ENCODE data around the gene PTPRN2. TPM values are rescaled to one million over a fixed set of nuclear protein-coding genes. Genes with fewer than 3 reads are reported as not detected.

Gene PTPRN2
- total and polyA plus RNA-seq, 2 of the 13 experiments (the other 11 are each of a cell fraction or from before 2014, with no cell fraction given) = 2.5 to 24.2 TPM

GRCh38 chr7:157685430-157686284 is 902.0 kb downstream of the PTPRN2 start:
- BruUV-seq (replicated peaks) = no TSS peak

GRCh38 chr7:157684909-157685429 is 902.7 kb downstream of the PTPRN2 start:
- WGBS (ENCODE audit: low lambda C conversion rate) = no CpG with 5 or more reads among the region's 72 CpGs
- Histone ChIP-seq H2AFZ (ENCODE audit: low read length) (no peak overlapping the region), H3K4me3 (replicated peaks in 1 of 3; ENCODE audit: insufficient read depth in 1 of 3, low read depth in 2 of 3, low read length in 3 of 3) (no peak overlapping the region), H3K9me3 (ENCODE audit: low read length) (no peaks in the 10 kb centered on the region), H3K27me3 (ENCODE audit: control insufficient read depth in 1 of 2, insufficient read depth in 2 of 2, low read length in 2 of 2) (peaks cover 4 to 43% of the 10 kb centered on the region in 2 experiments; a peak in 3 of 5 replicates), H3K27ac (ENCODE audit: extremely low read length, insufficient read depth, low read length) (no peak overlapping the region), H3K4me2 (ENCODE audit: low read depth, low read length) (no peak overlapping the region), H4K20me1 (ENCODE audit: insufficient read depth, low read length) (peaks cover 9% of the 10 kb centered on the region; the same call in 1 of the 2 replicates), H3K36me3 (replicated peaks in 1 of 2; ENCODE audit: control insufficient read depth in 1 of 2, insufficient read depth in 2 of 2, low read length in 2 of 2) (no peaks in the 10 kb centered on the region; a peak in 1 of 5 replicates), H3K4me1 (ENCODE audit: insufficient read depth, low read length) (0 out of 2 replicates have a peak, but pooled peaks cover 2% of the 10 kb centered on the region), H3K79me2 (ENCODE audit: insufficient read depth, low read length) (no peaks in the 10 kb centered on the region), H3K9ac (ENCODE audit: insufficient read depth, low read depth, low read length) (no peak overlapping the region)
- in situ Hi-C loops (cut with HindIII; ENCODE audit: extremely low pct_ligation_motif_present, low pct_unique_long_range_greater_than_20kb) (no loop called here), intact Hi-C loops (cut with micrococcal nuclease; ENCODE audit: unreplicated experiment) (no loop called here)
- ChIA-PET POLR2A (no interaction called here), CTCF (ENCODE audit: low intra/inter-chr PET ratio, low total read pairs) (no interaction called here)
- DNase-seq (ENCODE audit: low spot score) (no peak), ATAC-seq (no peak), FAIRE-seq (no peak)
- TF ChIP-seq THYN1 (CRISPR knock-in tag; IDR thresholded peaks at IDR 0.05; ENCODE audit: borderline replicate concordance, low read depth) (no peak), ATF2 (CRISPR knock-in tag; IDR thresholded peaks at IDR 0.05) (no peak), ZNF101 (CRISPR knock-in tag; IDR thresholded peaks at IDR 0.05; ENCODE audit: borderline replicate concordance, low read depth) (no peak)
- BruUV-seq (replicated peaks) = no TSS peak

More at GRCh38 chr7:157685430-157686284, 902.0 kb downstream of the PTPRN2 start:
- Histone ChIP-seq H2AFZ (ENCODE audit: low read length) (no peak overlapping the region), H3K36me3 (replicated peaks in 1 of 2; ENCODE audit: control insufficient read depth in 1 of 2, insufficient read depth in 2 of 2, low read length in 2 of 2) (no peaks in the 10 kb centered on the region; a peak in 1 of 5 replicates), H3K9ac (ENCODE audit: insufficient read depth, low read depth, low read length) (no peak overlapping the region), H3K79me2 (ENCODE audit: insufficient read depth, low read length) (no peaks in the 10 kb centered on the region), H3K4me3 (replicated peaks in 1 of 3; ENCODE audit: insufficient read depth in 1 of 3, low read depth in 2 of 3, low read length in 3 of 3) (no peak overlapping the region), H3K9me3 (ENCODE audit: low read length) (no peaks in the 10 kb centered on the region), H3K4me2 (ENCODE audit: low read depth, low read length) (no peak overlapping the region), H3K4me1 (ENCODE audit: insufficient read depth, low read length) (no peaks in the 10 kb centered on the region), H4K20me1 (ENCODE audit: insufficient read depth, low read length) (peaks cover 9% of the 10 kb centered on the region; the same call in 1 of the 2 replicates), H3K27ac (ENCODE audit: extremely low read length, insufficient read depth, low read length) (no peak overlapping the region), H3K27me3 (ENCODE audit: control insufficient read depth in 1 of 2, insufficient read depth in 2 of 2, low read length in 2 of 2) (peaks cover 5 to 49% of the 10 kb centered on the region in 2 experiments; a peak in 4 of 5 replicates)
- DNase-seq (ENCODE audit: low spot score) (no peak), ATAC-seq (no peak; the same call in 1 of the 3 replicates), FAIRE-seq (no peak)
- POLR2A ChIA-PET = no interaction called here
- intact Hi-C loops (cut with micrococcal nuclease; ENCODE audit: unreplicated experiment) (no loop called here), in situ Hi-C loops (cut with HindIII; ENCODE audit: extremely low pct_ligation_motif_present, low pct_unique_long_range_greater_than_20kb) (no loop called here)
- 23% methylated on average over 15 of the region's 77 CpGs for WGBS (ENCODE audit: low lambda C conversion rate)
- TF ChIP-seq KLF13 (CRISPR knock-in tag; IDR thresholded peaks at IDR 0.05) (no peak), HOXD1 (CRISPR knock-in tag; IDR thresholded peaks at IDR 0.05) (no peak), ZNF672 (CRISPR knock-in tag; IDR thresholded peaks at IDR 0.05) (no peak), BRD4 (CRISPR knock-in tag; IDR thresholded peaks at IDR 0.05) (no peak)
- CTCF ChIA-PET (ENCODE audit: low intra/inter-chr PET ratio, low total read pairs) = no interaction called here
